RKO (cell line): ENCODE measurements around the gene KIF1B.

Source experiments
- DNase-seq: peaks from one replicate; pipeline ENCODE4 v3.0.0-alpha.2; 2016; ENCODE audit warnings: low spot score

The KIF1B gene

GRCh38 chr1:10283318-10283984, 73.1 kb downstream of the KIF1B start:
- no peak for DNase-seq

GRCh38 chr1:10286244-10286643, 75.9 kb downstream of the KIF1B start:
- DNase-seq: no peak

DNA sequence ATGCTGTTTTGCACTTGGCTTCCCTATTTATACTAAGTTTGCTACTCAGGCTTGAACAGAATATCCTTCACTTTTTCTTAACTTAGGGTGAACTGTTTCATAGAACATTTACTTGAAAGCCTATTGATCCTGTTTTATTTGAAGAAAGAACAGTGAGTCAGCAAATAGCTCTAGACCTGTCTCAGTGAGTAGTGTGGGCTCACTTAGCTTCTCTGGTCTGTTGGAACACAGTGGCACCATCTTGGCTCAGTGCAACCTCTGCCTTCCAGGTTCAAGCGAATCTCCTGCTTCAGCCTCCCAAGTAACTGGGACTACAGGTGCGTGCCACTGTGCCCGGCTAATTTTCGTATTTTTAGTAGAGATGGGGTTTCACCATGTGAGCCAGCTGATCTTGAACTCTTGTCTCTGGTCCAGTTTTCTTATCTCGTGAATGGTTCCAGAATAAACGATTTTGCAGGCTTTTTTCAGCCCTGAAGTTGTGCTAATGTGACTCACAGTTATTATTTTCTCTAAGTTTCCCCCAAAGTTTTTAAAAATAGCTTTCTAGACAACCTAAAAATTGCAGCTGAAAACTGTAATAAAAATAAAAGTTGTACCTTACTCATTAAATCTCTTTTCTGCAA, 76.8 kb downstream of the KIF1B start:
- DNase-seq: no peak

DNA sequence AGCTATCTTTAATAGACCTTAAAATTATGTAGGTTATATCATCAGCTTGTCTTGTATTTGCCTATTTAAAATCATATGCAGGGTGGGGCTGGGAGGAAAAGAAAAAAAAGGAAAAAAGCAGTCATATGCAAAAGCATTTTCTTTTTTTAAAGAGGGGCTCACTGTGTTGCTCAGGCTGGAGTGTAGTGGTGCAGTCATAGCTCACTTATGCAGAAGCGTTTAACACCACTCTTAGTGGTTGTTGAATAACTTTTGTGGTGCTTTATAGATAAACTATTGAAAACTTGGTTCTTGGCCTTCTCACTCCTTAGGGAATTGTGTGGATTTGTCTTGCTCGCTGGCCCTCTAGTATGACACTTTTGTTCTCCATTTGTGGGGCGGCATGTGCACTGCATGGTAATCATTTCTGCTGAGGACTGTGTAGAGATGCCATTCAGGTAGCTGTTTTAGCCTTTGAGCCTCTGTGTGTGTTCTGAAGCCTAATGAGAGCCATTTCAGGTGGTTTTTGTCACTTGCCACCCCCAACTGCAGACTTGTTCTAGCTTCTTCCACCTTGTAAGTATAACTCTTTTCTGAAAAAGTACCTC, 77.8 kb downstream of the KIF1B start:
- no peak for DNase-seq

DNA sequence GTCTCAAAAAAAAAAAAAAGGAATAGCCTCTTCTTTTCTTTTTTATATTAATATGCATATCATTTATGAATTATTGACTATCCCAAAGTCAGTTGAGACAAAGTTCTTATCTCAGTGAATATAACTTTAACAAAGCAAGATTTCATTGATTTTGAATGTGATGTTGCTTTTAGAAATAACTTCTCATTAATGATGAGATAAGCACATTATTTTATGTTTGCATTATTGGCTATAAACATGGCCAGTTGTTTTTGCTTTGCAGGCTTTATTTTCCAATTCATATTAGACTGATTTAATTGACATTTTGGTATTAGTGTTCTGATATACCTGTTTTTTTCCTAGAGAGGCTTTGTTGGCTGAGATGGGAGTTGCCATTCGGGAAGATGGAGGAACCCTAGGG, 81.3 kb downstream of the KIF1B start:
- no peak for DNase-seq

- DNase-seq: no peak
Observed at GRCh38 chr1:10292188-10292587, 81.8 kb downstream of the KIF1B start.

- no peak for DNase-seq
Observed at GRCh38 chr1:10295481-10296085, 85.2 kb downstream of the KIF1B start.

DNA sequence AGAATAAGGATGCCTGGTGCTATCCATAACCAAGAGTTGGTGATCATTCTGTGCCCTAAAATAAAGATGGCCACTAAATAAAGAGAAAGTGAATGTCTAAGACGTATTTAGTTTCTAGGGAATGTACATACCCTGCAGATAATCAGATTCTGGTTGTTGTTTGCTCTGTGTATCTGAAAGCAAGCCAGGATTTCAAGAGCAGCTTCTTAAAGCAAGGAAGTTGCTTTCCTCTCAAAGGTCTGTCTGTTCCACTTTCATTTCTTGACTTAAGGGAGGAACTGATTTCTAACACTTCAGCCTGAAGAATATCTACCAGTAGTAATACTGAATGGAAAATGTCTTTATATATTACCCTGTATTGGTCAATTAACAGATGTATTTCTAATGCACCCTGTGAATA, 88.8 kb downstream of the KIF1B start:
- no peak for DNase-seq

- DNase-seq: no peak
Observed at GRCh38 chr1:10302416-10302815, 92.0 kb downstream of the KIF1B start.

GRCh38 chr1:10304295-10304694, 93.9 kb downstream of the KIF1B start:
- no peak for DNase-seq

GRCh38 chr1:10306435-10306834, 96.1 kb downstream of the KIF1B start:
- DNase-seq: no peak

- DNase-seq: no peak
Observed at GRCh38 chr1:10308001-10308400, 97.6 kb downstream of the KIF1B start.

GRCh38 chr1:10309243-10310011, 99.1 kb downstream of the KIF1B start:
- no peak for DNase-seq

DNA sequence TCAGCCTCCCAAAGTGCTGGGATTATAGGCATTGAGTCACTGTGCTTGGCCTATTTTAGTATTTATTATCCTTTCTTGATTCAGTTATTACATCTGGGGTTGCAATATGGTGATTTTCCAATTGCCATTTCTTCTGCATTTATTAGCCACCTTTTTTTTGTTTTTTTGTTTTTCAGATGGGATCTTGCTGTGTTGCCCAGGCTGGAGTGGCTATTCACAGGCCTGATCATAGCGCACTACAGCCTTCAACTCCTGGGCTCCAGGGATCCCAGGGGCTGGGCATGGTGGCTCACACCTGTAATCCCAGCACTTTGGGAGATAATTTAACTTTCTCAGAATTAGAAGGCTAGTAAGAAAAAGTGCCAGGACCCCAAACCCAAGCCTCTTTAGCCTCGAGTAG, 106.4 kb downstream of the KIF1B start:
- DNase-seq: no peak

DNA sequence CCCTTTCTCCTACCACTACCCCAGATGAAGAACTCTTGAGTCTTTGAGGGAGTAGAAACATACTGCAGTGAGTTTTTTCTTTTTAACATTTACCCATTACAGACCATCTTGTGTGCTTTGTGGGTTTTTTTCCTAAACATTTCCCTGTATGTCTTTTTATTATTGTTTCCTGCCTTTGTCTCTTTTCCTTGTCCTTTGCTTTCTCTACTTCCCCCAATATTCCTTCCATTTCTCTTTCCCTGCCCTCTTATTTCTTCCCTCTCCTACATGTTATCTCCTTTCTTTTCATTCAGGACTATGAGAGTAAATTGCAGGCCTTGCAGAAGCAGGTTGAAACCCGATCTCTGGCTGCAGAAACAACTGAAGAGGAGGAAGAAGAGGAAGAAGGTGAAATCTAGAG, 109.4 kb downstream of the KIF1B start:
- no peak for DNase-seq

GRCh38 chr1:10320336-10320735, 110.0 kb downstream of the KIF1B start:
- no peak for DNase-seq

DNA sequence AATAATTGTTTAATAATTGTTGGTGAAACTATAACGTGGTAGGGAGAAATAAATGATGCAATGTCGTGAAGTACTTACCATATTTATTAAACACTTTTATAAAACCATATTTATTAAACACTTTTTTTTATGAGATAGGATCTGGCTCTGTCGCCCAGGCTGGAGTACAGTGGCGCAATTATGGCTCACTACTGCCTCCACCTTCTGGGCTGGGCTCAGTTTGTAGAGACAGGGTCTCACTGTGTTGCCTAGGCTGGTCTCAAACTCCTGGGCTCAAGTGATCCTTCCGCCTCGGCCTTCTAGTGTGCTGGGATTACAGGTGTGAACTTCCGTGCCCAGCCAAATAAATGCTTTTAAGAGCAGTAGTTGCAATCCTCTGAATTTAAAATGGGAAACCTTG, 112.5 kb downstream of the KIF1B start:
- DNase-seq: no peak

DNA sequence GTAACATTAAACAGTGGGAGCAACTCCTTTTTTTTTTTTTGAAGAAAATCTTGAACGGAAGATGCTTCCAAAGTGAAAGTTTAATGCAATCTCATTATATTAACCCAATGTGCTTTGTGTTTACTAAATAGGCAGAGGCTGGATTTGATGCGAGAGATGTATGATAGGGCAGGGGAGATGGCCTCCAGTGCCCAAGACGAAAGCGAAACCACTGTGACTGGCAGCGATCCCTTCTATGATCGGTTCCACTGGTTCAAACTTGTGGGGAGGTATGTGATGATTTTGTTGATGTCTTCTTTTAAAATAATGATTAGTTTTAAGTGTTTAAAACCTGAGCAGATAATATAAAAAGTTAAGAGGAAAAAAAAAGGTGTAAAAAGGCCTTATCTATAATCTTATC, 114.3 kb downstream of the KIF1B start:
- DNase-seq: no peak

DNA sequence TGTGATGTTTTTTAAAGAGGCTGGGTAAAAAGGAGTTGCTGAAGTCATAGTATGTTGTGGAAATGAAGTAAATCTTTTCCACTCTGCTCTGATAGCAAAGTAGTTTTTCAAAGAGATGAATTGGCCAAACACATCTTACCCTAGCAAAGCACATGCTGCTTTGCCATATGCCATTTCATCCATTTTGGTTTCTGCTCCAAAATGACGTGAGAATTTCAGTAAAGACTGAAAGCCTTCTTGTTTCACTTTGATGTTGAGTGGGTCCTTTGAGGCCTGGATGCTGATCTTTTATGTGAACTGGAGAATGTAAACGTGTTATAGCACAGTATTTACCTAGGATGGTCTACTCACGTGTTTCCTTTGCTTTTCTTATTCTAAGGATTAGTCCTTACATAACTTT, 115.2 kb downstream of the KIF1B start:
- DNase-seq: no peak

- no peak for DNase-seq
Observed at GRCh38 chr1:10326251-10326650, 115.9 kb downstream of the KIF1B start.

- DNase-seq: no peak
Observed at GRCh38 chr1:10328180-10328963, 118.0 kb downstream of the KIF1B start.

DNA sequence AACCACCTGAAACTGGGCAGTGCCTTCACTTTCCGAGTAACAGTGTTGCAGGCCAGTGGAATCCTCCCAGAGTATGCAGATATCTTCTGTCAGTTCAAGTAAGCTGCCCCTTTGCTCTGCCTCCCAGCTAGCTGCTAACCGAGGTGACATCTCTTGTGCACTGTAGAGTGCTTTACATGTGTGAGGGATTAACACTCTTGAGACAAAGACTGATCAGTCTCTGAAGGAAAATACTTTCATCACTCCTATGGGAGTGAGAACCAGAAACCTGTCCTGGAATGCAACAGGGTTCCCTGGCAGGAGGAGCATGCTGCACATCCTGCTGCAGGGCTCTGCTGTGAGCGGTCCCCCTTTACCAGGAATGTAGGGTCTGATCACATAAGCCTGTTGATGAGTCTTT, 127.1 kb downstream of the KIF1B start:
- no peak for DNase-seq
